ENCODE data around the gene MNX1.

Gene MNX1

DNA sequence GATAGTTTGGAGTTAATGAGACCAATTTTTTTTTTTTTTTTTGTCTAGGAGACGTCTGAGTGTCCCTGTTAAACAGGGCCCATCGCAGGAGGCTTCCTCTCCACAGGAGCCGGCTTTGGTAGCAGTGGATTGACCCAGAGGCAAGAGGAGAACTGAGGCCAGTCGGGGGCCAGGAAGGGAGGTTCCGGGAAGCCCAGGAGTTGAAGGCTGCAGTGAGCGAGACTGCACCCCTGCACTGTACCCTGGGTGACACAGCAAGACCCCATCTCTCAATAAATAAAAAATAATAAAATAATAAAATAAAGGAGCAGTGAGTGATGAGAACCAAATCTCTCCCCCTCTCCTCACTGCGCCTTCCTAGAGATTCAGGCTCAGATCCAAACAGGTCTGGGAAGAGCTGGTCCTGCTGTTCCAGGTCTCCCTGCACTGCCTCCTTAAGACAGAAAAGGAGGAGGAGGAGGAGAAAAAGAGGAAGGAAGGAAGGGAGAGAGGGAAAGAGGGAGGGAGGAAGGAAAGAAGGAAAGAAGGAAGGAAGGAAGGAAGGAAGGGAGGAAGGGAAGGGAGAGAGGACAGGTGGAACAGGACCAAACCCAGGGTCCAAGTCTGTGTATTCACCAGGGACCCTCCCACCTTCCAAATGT, 3.5 kb downstream of the MNX1 start:
- H3K9me3 ChIP-seq (ENCODE audit: control insufficient read depth, insufficient read depth, low read length), result no peaks in the 10 kb centered on the region
- peaks cover 48% of the 10 kb centered on the region for H3K27me3 ChIP-seq (ENCODE audit: control insufficient read depth, low read length)
- no peak overlapping the region for H3K4me3 ChIP-seq (ENCODE audit: low read length)
- H3K4me1 ChIP-seq (ENCODE audit: control insufficient read depth, low read length), result peaks cover 13% of the 10 kb centered on the region
- TF ChIP-seq EZH2phosphoT487 (IDR thresholded peaks at IDR 0.05; ENCODE audit: borderline replicate concordance, low read length), result no peak
- TF ChIP-seq, protein P1, sequence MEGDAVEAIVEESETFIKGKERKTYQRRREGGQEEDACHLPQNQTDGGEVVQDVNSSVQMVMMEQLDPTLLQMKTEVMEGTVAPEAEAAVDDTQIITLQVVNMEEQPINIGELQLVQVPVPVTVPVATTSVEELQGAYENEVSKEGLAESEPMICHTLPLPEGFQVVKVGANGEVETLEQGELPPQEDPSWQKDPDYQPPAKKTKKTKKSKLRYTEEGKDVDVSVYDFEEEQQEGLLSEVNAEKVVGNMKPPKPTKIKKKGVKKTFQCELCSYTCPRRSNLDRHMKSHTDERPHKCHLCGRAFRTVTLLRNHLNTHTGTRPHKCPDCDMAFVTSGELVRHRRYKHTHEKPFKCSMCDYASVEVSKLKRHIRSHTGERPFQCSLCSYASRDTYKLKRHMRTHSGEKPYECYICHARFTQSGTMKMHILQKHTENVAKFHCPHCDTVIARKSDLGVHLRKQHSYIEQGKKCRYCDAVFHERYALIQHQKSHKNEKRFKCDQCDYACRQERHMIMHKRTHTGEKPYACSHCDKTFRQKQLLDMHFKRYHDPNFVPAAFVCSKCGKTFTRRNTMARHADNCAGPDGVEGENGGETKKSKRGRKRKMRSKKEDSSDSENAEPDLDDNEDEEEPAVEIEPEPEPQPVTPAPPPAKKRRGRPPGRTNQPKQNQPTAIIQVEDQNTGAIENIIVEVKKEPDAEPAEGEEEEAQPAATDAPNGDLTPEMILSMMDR (IDR thresholded peaks at IDR 0.05; ENCODE audit: low read depth, low read length, poor library complexity, severe bottlenecking), result no peak
- no peaks in the 10 kb centered on the region for H3K9me2 ChIP-seq (replicated peaks; ENCODE audit: control insufficient read depth, low read length)
- no peaks in the 10 kb centered on the region for H3K79me2 ChIP-seq (ENCODE audit: control insufficient read depth, low read length)
- H3F3A ChIP-seq (ENCODE audit: control insufficient read depth, insufficient read depth), result no peaks in the 10 kb centered on the region
- no peaks in the 10 kb centered on the region for H3K36me3 ChIP-seq (ENCODE audit: control insufficient read depth, low read length)
- no peak overlapping the region for H3K27ac ChIP-seq (ENCODE audit: low read depth, low read length)
- no peaks in the 10 kb centered on the region; the same call in 1 of the 2 replicates for H4K20me1 ChIP-seq (ENCODE audit: control insufficient read depth, insufficient read depth, low read depth, low read length)
- no peak overlapping the region for H3K4me2 ChIP-seq (ENCODE audit: low read length)

DNA sequence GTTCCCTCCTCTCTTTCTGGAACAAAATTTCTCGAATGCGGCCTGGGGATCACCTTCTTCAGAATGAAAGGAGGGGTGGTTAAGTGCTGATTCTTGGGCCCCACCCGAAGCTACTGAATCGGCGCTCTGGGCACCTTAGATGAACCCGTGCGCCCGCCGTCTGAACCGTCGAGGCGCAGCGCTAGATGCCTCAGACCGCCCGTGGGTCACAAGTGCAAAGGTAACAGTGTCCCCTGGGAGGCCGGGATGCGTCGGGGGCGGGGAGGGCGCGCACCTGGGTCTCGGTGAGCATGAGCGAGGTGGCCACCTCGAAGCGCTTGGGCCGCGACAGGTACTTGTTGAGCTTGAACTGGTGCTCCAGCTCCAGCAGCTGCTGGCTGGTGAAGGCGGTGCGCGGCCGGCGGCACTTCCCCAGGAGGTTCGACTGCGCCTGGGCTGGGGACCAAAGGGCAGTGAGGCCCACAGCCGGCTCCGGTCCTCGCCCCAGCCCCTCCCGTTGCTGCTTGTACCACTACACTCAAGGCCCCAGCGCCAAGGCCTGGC, 4.2 kb downstream of the MNX1 start:
- H3K9me3 ChIP-seq (ENCODE audit: control insufficient read depth, insufficient read depth, low read length), result no peaks in the 10 kb centered on the region
- peaks cover 6% of the 10 kb centered on the region for H3K4me1 ChIP-seq (ENCODE audit: control insufficient read depth, low read length)
- H3K4me3 ChIP-seq (ENCODE audit: low read length), result no peak overlapping the region
- H3F3A ChIP-seq (ENCODE audit: control insufficient read depth, insufficient read depth), result no peaks in the 10 kb centered on the region
- H3K27ac ChIP-seq (ENCODE audit: low read depth, low read length), result no peak overlapping the region
- no peaks in the 10 kb centered on the region for H3K79me2 ChIP-seq (ENCODE audit: control insufficient read depth, low read length)
- peaks cover 47% of the 10 kb centered on the region for H3K27me3 ChIP-seq (ENCODE audit: control insufficient read depth, low read length)
- no peaks in the 10 kb centered on the region for H3K9me2 ChIP-seq (replicated peaks; ENCODE audit: control insufficient read depth, low read length)
- H4K20me1 ChIP-seq (ENCODE audit: control insufficient read depth, insufficient read depth, low read depth, low read length), result no peaks in the 10 kb centered on the region; the same call in 1 of the 2 replicates
- H3K4me2 ChIP-seq (ENCODE audit: low read length), result no peak overlapping the region
- H3K36me3 ChIP-seq (ENCODE audit: control insufficient read depth, low read length), result no peaks in the 10 kb centered on the region
- no peak for TF ChIP-seq EZH2phosphoT487 (IDR thresholded peaks at IDR 0.05; ENCODE audit: borderline replicate concordance, low read length)
- TF ChIP-seq, protein P1 (IDR thresholded peaks at IDR 0.05; ENCODE audit: low read depth, low read length, poor library complexity, severe bottlenecking), result no peak

DNA sequence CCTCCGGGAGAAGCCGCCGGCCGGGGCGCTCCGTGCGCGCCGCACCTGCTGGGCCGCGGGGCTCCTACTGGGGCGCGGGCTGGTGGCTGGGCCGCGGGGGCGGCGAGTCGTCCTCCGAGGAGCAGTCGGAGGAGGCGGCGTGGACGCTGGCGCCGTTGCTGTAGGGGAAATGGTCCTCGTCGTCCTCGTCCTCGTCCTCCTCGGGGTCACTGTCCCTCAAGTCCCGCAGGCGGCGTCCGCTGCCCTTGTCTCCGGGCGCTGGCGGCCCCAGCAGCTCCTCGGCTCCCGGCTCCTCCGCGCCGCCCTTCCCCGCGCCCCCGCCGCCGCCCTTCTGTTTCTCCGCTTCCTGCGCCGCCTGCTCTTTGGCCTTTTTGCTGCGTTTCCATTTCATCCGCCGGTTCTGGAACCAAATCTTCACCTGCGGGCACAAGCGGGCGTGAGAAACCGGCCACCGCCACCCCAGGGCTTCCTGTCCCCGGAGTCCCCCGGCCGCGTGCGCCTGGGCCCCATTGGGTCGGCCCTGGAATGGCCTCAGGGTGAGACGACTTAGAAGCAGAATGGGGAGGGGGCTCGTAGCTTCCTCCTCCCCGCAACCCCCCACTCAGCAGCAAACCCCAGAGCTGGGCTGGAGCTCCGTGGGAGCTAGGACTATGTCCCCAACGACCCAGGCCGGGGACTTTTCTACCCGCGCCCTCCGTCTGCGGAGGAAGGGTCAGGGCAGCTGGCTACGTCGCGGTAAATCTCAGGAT, 4.8 kb downstream of the MNX1 start:
- Histone ChIP-seq H3K4me3 (ENCODE audit: low read length) (no peak overlapping the region), H3K9me3 (ENCODE audit: control insufficient read depth, insufficient read depth, low read length) (no peaks in the 10 kb centered on the region), H3K4me2 (ENCODE audit: low read length) (no peak overlapping the region), H3K36me3 (ENCODE audit: control insufficient read depth, low read length) (no peaks in the 10 kb centered on the region), H4K20me1 (ENCODE audit: control insufficient read depth, insufficient read depth, low read depth, low read length) (no peaks in the 10 kb centered on the region; the same call in 1 of the 2 replicates), H3K79me2 (ENCODE audit: control insufficient read depth, low read length) (no peaks in the 10 kb centered on the region), H3K9me2 (replicated peaks; ENCODE audit: control insufficient read depth, low read length) (no peaks in the 10 kb centered on the region), H3K4me1 (ENCODE audit: control insufficient read depth, low read length) (no peaks in the 10 kb centered on the region; the same call in 1 of the 2 replicates), H3K27me3 (ENCODE audit: control insufficient read depth, low read length) (peaks cover 48% of the 10 kb centered on the region), H3K27ac (ENCODE audit: low read depth, low read length) (no peak overlapping the region), H3F3A (ENCODE audit: control insufficient read depth, insufficient read depth) (no peaks in the 10 kb centered on the region)
- TF ChIP-seq EZH2phosphoT487 (IDR thresholded peaks at IDR 0.05; ENCODE audit: borderline replicate concordance, low read length), result no peak
- TF ChIP-seq, protein P1 (IDR thresholded peaks at IDR 0.05; ENCODE audit: low read depth, low read length, poor library complexity, severe bottlenecking), result no peak
